Dermis blood vessel endothelial cell (primary cell): ENCODE results near the gene REPIN1. TPM values are rescaled to one million over a fixed set of nuclear protein-coding genes. Genes with fewer than 3 reads are reported as not detected.

Experiments
- DNase-seq: peaks from one replicate; pipeline ENCODE4 v3.0.0; 2010
- total RNA-seq: library from RNA; depleted of rRNA; stranded (reverse); fragments of >200 nt; gene quantifications from 2 replicates; pipeline ENCODE4 v1.2.3, GENCODE V29; 2014

The REPIN1 gene
- total RNA-seq, 1 donor from 2014 or later: 83.9 TPM

DNA sequence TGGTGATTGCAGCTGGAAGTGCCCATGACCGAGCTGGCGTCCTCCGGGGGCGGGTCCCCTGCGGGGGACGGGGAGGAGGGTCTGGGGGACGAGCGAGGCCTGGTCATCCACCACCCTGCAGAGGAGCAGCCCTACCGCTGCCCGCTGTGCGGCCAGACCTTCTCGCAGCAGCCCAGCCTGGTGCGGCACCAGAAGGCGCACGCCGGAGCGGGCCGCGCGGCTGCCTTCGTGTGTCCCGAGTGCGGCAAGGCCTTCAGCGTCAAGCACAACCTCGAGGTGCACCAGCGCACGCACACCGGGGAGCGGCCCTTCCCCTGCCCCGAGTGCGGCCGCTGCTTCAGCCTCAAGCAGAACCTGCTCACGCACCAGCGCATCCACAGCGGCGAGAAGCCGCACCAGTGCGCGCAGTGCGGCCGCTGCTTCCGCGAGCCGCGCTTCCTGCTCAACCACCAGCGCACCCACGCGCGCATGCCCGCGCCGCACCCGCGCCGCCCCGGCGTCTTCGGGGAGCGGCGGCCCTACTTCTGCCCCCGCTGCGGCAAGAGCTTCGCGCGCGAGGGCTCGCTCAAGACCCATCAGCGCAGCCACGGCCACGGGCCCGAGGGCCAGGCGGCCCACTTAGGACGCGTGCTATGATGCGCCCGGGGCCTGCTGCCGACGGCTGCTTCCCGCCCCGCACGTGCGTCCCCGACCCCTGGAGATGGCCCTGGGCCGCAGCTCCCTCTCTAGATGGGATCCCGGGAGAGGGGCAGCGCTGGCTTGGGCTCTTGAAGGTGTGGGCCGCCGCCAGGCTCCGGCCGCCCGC is 39.2 kb downstream of the REPIN1 start:
- DNase-seq: no peak

- DNase-seq: no peak
Observed at GRCh38 chr7:150408393-150409299, 40.0 kb downstream of the REPIN1 start.

GRCh38 chr7:150409300-150410030 is 40.8 kb downstream of the REPIN1 start:
- DNase-seq: no peak

DNA sequence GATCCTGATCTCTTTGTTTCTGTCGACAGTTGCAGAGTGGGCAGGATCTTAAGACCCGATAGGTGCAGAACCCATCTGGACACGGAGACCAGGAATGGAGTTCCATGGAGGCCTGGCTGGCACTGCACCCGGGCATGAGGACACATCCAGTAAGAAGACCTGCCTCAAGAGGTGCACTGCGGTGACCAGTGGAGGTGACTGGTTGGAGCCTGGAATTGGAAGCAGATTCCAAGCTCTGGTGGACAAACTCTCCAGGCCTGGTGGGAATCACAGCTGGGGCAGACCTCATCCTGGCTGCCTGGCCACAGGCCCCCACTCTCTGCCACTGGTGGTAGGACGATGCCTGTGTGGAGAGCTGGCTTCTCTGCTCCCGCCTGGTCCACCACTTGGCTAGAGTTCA is 41.5 kb downstream of the REPIN1 start:
- DNase-seq: no peak

- no peak for DNase-seq
Observed at GRCh38 chr7:150410680-150411346, 42.2 kb downstream of the REPIN1 start.

DNA sequence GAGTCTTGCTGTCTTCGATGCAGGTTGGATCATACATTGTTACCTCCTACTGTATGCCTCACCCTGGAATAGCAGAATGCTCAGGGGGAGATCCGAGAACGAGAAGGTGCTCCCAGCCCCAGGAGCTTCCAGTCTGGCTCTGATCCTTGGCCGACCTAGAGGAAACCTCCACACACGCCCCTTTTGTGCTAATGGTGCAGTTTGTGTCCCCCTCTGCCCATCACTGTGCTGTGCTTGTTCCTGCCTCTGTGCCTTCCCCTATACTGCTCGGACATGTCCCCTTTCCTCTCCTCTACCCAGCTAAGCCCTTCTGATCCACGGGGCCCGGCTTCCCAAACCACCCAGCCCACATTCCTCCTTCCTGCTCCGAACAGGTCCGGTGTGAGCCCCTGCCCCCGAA is 43.0 kb downstream of the REPIN1 start:
- no peak for DNase-seq

GRCh38 chr7:150412016-150412415 is 43.4 kb downstream of the REPIN1 start:
- DNase-seq: no peak

DNA sequence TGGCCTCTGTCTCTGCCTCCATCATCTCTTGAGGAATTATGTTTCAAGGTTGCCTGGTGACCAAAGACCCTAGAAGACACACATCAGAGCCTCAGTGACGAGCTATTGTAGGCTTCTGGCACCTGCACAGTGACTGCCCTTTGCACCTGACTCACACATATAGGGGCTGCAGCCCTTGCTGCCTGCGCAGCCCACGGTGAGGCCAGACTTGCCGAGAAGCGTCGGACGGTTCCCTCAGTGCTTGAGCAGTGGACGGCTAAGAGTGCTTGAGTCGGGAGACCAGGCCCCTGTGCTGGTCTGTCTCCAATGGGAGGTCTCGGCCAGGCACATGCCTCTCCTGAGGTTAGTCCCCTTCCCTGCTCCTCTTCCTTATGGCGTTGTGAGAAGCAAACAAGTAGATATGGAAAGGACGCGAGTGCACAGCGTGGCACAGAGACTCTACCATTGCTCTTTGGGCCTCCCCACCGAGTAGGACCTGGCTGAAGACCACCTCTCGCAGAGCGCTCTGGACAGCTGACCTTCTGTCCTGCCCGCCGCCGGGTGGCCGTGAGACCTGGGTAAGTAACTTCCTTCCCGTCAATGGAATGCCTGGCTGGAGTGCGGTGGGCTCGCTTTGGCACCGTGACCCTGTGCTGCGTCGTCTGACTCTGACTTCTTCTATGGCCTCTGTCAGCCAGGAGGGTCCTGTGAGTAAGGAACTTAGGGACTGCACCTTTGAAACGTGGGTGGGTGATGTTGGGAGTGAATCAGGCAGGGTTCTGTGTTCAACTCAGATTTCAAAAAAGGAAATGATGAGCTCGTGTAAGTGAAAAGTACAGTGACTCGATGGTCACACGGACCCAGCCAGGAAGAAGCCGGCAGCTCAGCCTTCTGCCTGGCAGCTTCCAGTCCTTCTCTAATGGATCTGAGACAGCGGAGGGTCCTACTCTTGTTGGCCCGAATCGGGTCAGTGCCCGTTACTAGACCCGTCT is 44.2 kb downstream of the REPIN1 start:
- no peak for DNase-seq

DNA sequence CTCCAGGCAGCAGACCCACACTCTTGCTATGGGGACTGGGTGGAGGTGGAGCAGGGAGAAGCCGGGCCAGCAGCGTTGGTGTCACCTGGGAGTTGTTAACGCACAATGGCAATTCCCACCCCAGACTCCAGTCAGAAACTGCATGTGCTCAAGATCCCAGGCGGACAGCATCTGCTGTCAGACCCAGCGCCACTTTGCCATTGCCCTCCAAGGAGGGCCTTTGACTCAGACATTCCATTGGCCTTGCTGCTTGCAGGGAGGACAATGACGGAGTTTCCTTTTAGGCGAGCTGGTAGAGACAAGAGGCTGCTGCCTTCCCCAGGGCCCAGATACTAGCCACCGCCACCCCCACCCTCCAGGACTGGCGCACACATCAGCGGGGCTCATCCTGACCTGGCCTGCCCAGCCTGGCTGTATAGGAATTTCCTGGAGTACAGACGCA is 45.0 kb downstream of the REPIN1 start:
- DNase-seq: peak; percentile 60

DNA sequence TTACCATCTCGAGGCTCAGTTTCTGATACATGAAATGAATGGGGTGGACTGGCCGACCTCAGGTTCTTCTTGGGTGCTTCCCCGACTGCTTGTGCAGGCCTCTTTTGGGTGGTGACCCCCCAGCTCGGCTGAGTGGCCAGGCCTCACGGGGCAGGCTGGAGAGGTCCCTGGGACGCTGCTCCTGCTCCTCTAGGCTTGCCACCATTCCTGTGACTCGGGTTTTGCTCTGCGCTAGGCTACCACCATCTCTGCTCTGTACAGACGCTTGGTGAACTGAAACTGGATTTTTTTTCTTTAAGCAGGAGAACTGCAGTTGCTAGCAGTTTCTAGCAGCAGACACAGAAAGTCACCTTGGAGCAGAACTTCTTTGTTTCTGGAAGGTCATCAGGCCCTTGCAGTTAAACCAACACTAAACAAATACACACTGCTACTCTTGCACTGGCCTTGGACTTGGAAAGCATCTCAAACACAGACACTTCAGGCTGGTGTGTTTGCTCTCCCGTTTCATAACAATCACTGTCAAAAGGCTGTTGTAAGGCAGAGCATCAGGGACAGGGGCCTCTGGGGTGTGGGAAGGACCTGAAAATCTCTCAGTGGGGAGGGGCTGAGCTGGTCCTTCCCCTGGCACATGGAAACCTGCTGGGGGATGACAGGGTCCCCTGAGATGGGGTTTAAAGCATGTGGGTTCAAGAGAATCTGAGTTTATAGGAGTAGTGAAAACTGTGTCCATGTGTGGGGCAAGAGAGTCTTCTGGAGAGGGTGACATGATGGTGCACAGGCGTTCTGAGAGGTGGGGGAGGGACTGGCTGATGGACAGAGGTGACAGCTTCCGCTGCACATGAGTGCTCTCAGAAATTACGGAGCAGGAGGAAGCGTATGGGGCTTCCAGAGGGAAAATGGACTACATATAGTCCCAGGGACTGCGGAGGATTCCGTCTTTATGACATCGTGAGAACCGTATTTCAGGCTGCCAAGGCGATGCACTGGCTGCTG is 46.8 kb downstream of the REPIN1 start:
- DNase-seq: no peak

DNA sequence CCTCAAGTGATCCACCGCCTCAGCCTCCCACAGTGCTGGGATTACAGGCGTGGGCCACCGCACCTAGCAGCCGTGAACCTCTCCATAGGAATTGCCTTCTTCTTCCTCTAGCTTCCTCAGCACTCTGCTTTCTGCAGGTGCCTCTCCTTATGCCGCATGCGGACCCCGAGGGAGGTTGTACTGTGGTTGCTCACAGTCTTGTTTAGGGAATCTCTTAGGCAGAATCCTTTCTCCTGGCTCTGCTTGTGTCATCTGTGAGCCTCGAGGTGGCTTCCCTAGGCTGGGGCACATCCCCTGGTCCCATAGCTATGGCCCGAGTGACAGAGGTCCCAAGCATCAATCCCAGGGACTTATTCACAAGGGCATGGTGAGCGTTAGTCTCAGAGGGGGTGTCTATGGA is 48.6 kb downstream of the REPIN1 start:
- DNase-seq: no peak

DNA sequence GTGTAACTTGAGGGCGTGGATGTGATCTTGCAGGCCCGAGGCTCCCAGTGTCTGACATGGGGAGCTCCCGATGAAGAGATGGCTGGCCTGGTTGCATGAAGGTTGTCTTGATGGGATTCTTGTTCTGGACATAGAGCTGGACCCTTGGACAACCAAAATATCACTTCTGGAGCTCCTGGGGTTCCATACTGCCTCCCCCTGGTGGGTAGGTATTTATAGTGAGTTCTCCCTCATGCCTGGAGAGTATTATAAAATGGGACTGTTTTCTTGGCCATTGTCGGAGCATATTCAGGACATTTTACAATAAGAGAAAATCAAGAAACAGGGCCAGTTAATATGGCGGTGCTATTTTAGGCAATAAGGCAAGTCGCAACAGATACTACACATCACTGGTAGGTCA is 49.2 kb downstream of the REPIN1 start:
- DNase-seq: no peak

DNA sequence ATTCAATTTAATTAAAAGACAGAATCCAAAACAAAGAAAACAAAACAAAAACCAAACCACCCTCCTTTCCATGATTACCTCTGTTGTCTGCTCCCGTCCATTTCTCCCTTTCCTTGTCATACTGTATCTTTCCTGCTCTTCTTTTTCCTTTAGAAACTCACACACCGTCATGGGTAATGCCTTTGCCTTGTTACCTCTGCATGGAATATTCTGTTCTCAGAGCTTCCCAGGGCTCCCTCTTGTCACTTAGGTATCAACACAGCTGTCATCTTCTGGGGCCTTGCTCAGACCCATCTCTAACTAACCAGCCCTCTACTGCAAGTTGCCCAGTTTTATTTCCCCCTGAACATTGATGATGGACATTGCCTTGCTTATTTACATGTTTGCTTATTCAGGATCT is 51.6 kb downstream of the REPIN1 start:
- DNase-seq: no peak

GRCh38 chr7:150420987-150421674 is 52.5 kb downstream of the REPIN1 start:
- peak; percentile 89 for DNase-seq

- no peak for DNase-seq
Observed at GRCh38 chr7:150421831-150422230, 53.2 kb downstream of the REPIN1 start.
